Measurements from ENCODE around the gene KLC3. TPM values are rescaled to one million over a fixed set of nuclear protein-coding genes. Genes with fewer than 3 reads are reported as not detected.

KLC3 gene
- total RNA-seq, 4 donors from 2014 or later, result not detected

DNA sequence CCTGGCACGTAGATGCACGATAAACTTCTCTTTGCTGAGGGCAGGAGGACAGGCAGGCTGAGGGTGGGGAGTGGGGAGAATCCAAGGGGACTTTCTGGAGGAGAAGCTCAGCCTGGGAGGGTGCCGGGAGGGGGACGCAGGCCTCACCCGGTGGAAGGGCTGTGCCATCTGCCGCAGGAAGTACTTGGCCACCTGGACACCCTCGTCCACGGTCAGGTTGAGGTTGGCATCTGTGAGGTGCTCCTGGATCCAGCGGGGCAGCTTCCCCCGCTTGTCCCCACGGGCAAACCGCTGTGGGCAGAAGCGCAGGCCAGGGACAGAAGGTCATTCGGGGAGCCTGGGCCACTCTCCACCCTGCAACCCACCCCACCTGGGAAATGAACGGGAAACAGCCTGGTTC is 11.5 kb downstream of the KLC3 start:
- TF ChIP-seq, protein P1, sequence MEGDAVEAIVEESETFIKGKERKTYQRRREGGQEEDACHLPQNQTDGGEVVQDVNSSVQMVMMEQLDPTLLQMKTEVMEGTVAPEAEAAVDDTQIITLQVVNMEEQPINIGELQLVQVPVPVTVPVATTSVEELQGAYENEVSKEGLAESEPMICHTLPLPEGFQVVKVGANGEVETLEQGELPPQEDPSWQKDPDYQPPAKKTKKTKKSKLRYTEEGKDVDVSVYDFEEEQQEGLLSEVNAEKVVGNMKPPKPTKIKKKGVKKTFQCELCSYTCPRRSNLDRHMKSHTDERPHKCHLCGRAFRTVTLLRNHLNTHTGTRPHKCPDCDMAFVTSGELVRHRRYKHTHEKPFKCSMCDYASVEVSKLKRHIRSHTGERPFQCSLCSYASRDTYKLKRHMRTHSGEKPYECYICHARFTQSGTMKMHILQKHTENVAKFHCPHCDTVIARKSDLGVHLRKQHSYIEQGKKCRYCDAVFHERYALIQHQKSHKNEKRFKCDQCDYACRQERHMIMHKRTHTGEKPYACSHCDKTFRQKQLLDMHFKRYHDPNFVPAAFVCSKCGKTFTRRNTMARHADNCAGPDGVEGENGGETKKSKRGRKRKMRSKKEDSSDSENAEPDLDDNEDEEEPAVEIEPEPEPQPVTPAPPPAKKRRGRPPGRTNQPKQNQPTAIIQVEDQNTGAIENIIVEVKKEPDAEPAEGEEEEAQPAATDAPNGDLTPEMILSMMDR (IDR thresholded peaks at IDR 0.05; ENCODE audit: low read depth), result no peak

DNA sequence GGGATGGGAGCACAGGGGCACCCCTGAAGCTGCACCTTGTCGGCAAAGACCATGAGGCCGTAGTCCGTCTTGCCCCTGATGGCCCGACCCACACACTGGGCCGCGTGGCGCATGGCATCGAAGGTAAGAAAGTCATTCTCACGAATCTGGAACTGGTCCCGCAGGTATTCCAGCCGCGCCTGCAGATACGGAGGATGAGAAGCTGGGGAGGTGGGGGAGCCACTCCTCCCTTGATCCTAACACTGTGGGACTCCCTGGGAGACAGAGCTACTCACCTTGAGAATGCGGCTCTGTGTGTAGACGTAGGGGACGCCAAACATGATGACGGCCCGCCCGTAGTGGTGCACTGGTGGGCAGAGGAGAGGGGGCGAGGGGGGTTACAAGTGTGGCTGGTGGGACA is 11.9 kb downstream of the KLC3 start:
- TF ChIP-seq, protein P1 (IDR thresholded peaks at IDR 0.05; ENCODE audit: low read depth), result no peak

DNA sequence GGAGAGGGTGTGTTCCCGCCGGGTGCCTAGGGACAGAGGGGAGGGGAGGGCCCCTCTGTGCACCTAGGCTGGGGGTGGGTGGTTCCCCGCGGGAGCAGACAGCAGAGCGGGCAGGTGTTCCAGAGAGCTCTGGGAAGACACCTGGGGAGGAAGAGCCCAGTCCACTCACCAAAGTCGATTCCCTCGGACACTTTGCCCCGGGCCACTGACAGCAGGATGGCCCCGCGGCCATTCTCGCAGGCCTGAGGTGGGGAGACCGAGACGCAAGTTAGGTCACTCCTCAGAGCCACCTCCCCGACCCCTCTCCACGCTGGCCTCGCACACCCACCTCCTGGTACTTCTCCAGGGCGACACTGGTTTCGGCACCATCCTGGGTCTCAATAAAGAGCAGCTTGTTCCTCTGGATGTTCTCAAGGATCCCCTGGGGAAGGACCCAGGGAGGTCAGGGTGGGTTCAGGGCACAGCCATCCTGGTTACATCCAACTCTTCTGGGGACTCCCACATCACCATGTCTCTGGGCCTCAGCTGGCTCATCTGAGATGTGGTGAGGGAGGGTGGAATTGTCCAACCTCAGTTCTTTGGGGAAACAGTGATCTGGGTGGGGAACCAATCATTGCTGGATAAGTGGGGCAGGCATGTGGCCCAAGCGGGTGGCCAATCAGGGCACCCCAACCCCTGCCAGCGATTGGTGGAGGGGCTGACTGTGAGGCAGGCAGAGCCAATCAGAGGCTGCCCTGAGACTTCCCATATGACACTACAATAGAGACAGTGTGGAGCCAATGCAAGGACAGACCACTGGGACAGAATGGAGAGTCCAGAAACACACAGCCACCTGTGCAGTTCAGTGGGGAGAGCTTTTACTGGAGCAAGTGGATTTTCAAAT is 12.6 kb downstream of the KLC3 start:
- TF ChIP-seq, protein P1 (IDR thresholded peaks at IDR 0.05; ENCODE audit: low read depth), result no peak

DNA sequence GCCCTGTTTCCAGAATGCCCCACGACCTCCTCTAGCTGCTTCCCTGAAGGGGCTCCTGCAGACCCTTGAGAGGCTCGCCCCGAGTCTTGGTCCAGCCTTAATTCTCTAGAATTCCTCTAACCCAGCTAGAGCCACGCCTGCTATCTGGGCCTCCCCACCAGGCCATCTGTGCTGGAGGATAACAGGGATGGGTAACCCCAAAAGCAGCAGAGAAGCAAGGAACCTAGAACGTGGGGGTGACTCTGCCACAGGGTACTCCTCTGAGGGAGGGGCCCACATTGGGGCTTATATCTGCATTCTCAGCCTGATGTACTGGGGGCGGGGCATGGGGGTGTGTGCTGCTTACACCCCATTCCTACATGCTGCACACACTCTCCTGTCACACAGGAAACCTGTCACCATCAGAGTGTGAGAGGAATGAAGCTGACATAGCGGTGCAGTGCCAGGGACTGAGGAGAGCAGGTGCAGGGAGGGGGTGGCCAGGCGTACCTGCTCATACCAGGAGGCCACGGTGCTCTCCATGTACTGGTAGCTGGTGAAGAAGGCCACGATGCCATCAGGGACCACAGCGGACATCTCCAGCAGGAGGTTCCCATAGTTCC is 13.8 kb downstream of the KLC3 start:
- TF ChIP-seq, protein P1 (IDR thresholded peaks at IDR 0.05; ENCODE audit: low read depth), result no peak

DNA sequence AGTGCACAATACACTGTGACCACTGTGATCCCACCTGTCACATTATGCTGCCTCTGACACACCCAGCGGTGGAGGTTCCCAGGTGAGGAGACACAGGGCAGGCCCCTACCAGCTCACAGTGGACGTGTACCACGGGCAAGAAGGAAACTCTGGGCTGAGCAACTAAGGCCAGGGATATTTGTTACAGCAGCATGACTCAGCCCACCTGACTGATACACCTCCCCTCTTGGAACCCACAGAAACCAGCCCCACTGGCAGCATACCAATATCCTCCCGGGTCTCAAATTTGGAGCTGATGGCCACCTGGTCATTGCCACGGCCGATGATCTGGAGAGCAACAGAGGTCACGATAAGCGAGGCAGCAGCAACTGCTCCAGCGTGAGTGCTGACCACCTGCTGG is 14.9 kb downstream of the KLC3 start:
- TF ChIP-seq, protein P1 (IDR thresholded peaks at IDR 0.05; ENCODE audit: low read depth), result no peak

DNA sequence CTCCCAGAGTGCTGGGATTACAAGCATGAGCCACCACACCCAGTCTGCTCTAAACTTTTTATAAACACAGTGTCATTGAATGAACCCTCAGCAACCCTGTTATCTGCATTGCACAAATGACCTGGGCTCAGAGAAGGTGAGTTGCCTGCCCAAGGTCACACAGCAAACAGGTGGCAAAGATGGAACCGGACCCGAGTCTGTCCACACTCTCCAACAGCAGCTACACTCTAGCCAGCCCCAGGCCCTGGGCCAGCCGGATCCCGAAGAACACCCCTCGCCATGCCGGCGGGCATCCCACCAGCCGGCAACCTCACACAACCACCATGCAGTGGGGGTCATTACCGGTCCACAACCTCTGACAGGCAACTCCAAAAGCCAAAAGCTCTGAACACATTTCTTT is 15.4 kb downstream of the KLC3 start:
- TF ChIP-seq, protein P1 (IDR thresholded peaks at IDR 0.05; ENCODE audit: low read depth), result no peak

DNA sequence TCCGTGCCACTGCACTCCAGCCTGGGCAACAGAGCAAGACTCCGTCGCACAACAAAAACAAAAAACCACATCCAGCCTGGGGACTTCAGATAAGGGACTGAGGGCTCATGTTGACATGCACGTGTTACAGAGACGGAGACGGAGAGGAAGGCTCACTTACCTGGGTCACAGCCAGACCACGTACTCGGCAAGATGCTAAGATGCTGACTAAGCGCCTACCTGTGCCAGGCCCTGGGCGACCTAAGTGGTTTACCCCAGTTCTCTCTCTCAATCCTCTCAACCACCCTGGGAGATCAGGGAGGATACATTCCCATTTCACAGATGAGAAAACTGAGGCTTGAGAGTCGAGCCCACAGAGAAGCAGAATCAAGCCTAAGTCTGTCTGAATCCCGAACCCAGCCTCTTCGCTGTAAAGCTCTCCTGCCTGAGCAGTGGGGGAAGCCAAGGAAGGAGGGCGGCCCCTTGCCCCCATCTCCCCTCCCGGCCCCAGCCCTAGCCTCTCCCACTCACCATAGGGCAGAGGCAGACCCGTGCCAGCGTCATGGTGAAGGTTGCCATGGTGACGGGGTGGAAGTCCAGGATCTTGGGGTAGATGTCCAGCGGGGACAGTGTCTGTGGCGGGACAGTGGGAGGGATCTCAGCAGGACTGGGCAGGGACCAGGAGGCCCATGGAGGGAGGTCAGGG is 16.4 kb downstream of the KLC3 start:
- TF ChIP-seq, protein P1 (IDR thresholded peaks at IDR 0.05; ENCODE audit: low read depth), result no peak

Measured in subcutaneous adipose tissue (tissue), 4 donors.